DND-41 (cell line): ENCODE data around the gene ALG12.

Source experiments
- ATAC-seq: fragments of 200-7000 bp; cut with Tn5 transposase; 3 replicates; pipeline ENCODE4 v1.9.1; 2021; ENCODE audit warnings: low read depth; ENCODE audit not compliant: insufficient read depth
- DNase-seq: peaks from one replicate; pipeline ENCODE4 v3.0.0-alpha.2; 2020
- H2AFZ ChIP-seq: 2 replicates; pipeline ENCODE4 v1.6.0; 2012; ENCODE audit warnings: low read depth, low read length
- H3K27ac ChIP-seq: 2 replicates; pipeline ENCODE4 v1.5.1; 2012; ENCODE audit warnings: low read length, inconsistent platforms
- H3K27me3 ChIP-seq: fragments of 200-600 bp; sonication (generic); 2 replicates; pipeline ENCODE4 v1.6.0; 2012; ENCODE audit warnings: low read length, mild to moderate bottlenecking, inconsistent platforms; ENCODE audit not compliant: insufficient read depth, poor library complexity
- H3K36me3 ChIP-seq: 2 replicates; pipeline ENCODE4 v1.5.1; 2012; ENCODE audit warnings: low read length, inconsistent platforms; ENCODE audit not compliant: insufficient read depth
- H3K4me1 ChIP-seq: 2 replicates; pipeline ENCODE4 v1.5.1; 2012; ENCODE audit warnings: mild to moderate bottlenecking, low read length; ENCODE audit not compliant: insufficient read depth
- H3K4me2 ChIP-seq: 2 replicates; pipeline ENCODE4 v1.6.0; 2012; ENCODE audit warnings: mild to moderate bottlenecking, moderate library complexity, low read length, inconsistent platforms; ENCODE audit not compliant: insufficient read depth
- H3K4me3 ChIP-seq, 2 experiments: fragments of 200-600 bp in 1 of 2; shearing (Covaris generic) in 1 of 2; 2 replicates each; pipeline ENCODE4 v1.5.1; 2012 to 2016; ENCODE audit warnings: inconsistent platforms in 2 of 2, low read length in 2 of 2, mild to moderate bottlenecking in 2 of 2, low read depth in 1 of 2, moderate library complexity in 1 of 2
- H3K79me2 ChIP-seq: 2 replicates; pipeline ENCODE4 v1.6.0; 2012; ENCODE audit warnings: low read length, inconsistent platforms; ENCODE audit not compliant: insufficient read depth
- H3K9ac ChIP-seq: 2 replicates; pipeline ENCODE4 v1.6.0; 2012; ENCODE audit warnings: low read depth, mild to moderate bottlenecking, inconsistent platforms, low read length, moderate library complexity
- H3K9me3 ChIP-seq: 2 replicates; pipeline ENCODE4 v1.5.1; 2012; ENCODE audit warnings: low read length, moderate library complexity, mild to moderate bottlenecking, inconsistent platforms; ENCODE audit not compliant: insufficient read depth, severe bottlenecking
- H4K20me1 ChIP-seq: 2 replicates; pipeline ENCODE4 v1.6.0; 2012; ENCODE audit warnings: low read length; ENCODE audit not compliant: insufficient read depth
- CTCF ChIP-seq: IDR thresholded peaks from 2 replicates; pipeline ENCODE4 v1.5.1; 2012; ENCODE audit warnings: borderline replicate concordance, low read length, moderate library complexity, mild to moderate bottlenecking; ENCODE audit not compliant: poor library complexity, severe bottlenecking; ENCODE audit errors: extremely low read depth
- EZH2 ChIP-seq: IDR thresholded peaks from 3 replicates; pipeline ENCODE4 v1.6.1; 2012; ENCODE audit warnings: borderline replicate concordance, low read depth, mild to moderate bottlenecking, moderate library complexity, low read length, inconsistent platforms; ENCODE audit not compliant: severe bottlenecking

ALG12 gene

GRCh38 chr22:49911881-49912625, 6.2 kb downstream of the ALG12 start:
- TF ChIP-seq CTCF (no peak), EZH2 (no peak)
- Histone ChIP-seq H3K4me3 (no peak overlapping the region), H3K36me3 (peaks cover 55% of the 10 kb centered on the region), H3K27me3 (no peaks in the 10 kb centered on the region), H3K9me3 (no peaks in the 10 kb centered on the region), H3K27ac (no peak overlapping the region), H3K79me2 (peaks cover 15% of the 10 kb centered on the region), H3K4me1 (peaks cover 7% of the 10 kb centered on the region), H3K9ac (no peak overlapping the region), H2AFZ (no peak overlapping the region), H3K4me2 (no peak overlapping the region), H4K20me1 (peaks cover 24% of the 10 kb centered on the region)
- ATAC-seq (no peak), DNase-seq (no peak)

GRCh38 chr22:49910229-49911155, 7.7 kb downstream of the ALG12 start:
- H4K20me1 ChIP-seq = peaks cover 29% of the 10 kb centered on the region
- no peak for TF ChIP-seq EZH2
- ATAC-seq (no peak), DNase-seq (no peak)
- H3K4me3 ChIP-seq = no peak overlapping the region
- no peak overlapping the region for H3K4me2 ChIP-seq
- peaks cover 6% of the 10 kb centered on the region for H3K79me2 ChIP-seq
- no peaks in the 10 kb centered on the region for H3K4me1 ChIP-seq
- H3K27me3 ChIP-seq = no peaks in the 10 kb centered on the region
- peaks cover 68% of the 10 kb centered on the region for H3K36me3 ChIP-seq
- H3K9me3 ChIP-seq = no peaks in the 10 kb centered on the region
- H2AFZ ChIP-seq = no peak overlapping the region
- H3K9ac ChIP-seq = no peak overlapping the region
- H3K27ac ChIP-seq = no peak overlapping the region

GRCh38 chr22:49909476-49910205, 8.6 kb downstream of the ALG12 start:
- H3K36me3 ChIP-seq = peaks cover 70% of the 10 kb centered on the region

More at GRCh38 chr22:49909476-49910205, 8.6 kb downstream of the ALG12 start:
- H3K79me2 ChIP-seq = peaks cover 4% of the 10 kb centered on the region
- no peaks in the 10 kb centered on the region for H3K27me3 ChIP-seq
- no peak overlapping the region for H3K27ac ChIP-seq
- DNase-seq (no peak), ATAC-seq (no peak)
- no peaks in the 10 kb centered on the region for H3K4me1 ChIP-seq
- no peak overlapping the region for H3K9ac ChIP-seq
- no peaks in the 10 kb centered on the region for H3K9me3 ChIP-seq
- no peak overlapping the region for H2AFZ ChIP-seq
- TF ChIP-seq CTCF (no peak), EZH2 (no peak)
- H3K4me2 ChIP-seq = no peak overlapping the region
- H4K20me1 ChIP-seq = peaks cover 33% of the 10 kb centered on the region
- no peak overlapping the region for H3K4me3 ChIP-seq
